PC-9 (cell line): ENCODE results near the gene HERC4. TPM values are rescaled to one million over a fixed set of nuclear protein-coding genes. Genes with fewer than 3 reads are reported as not detected.
"Not testable (repeated sequence)": the region's sequence is repeated elsewhere in the genome, so short reads cannot be mapped to it uniquely, and the experiment has no call there.

Experiments
- BruUV-seq: library from RNA; stranded (reverse); fragments of 400-500 nt; replicated peaks from 2 replicates; lab custom pipeline; 2021; lab: Mats Ljungman, UMichigan
- CTCF ChIA-PET: fragments of 300-600 bp; sonication (Branson Sonifier 250); formaldehyde crosslinking; loops from one replicate; lab custom pipeline; 2022; ENCODE audit warnings: antibody characterized with exemption; lab: Charles Lee
- POLR2A ChIA-PET: fragments of 300-600 bp; sonication (Branson Sonifier 250); formaldehyde crosslinking; loops from one replicate; lab custom pipeline; 2022; ENCODE audit warnings: antibody characterized with exemption; ENCODE audit not compliant: unreplicated experiment; lab: Charles Lee
- DNase-seq, 2 experiments: peaks; one replicate each; pipeline versions ENCODE4 v3.0.0 to v3.0.0-alpha.2; 2015 to 2022; ENCODE audit warnings: mixed read lengths in 1 of 2
- H2AFZ ChIP-seq: fragments of 200-600 bp; sonication (generic); 2 replicates; pipeline ENCODE4 v1.8.1; 2017; ENCODE audit warnings: antibody characterized with exemption
- H3F3A ChIP-seq: fragments of 200-600 bp; sonication (generic); 2 replicates; pipeline ENCODE4 v1.8.1; 2017; ENCODE audit warnings: antibody characterized with exemption, mild to moderate bottlenecking, low read depth; ENCODE audit not compliant: insufficient read depth
- H3K27ac ChIP-seq: fragments of 200-600 bp; sonication (generic); 2 replicates; pipeline ENCODE4 v1.6.1; 2016; ENCODE audit warnings: mixed run types
- H3K27me3 ChIP-seq: fragments of 200-600 bp; sonication (generic); 2 replicates; pipeline ENCODE4 v1.6.1; 2016; ENCODE audit warnings: low read depth, mixed run types; ENCODE audit not compliant: insufficient read depth
- H3K36me3 ChIP-seq: fragments of 200-600 bp; sonication (generic); 2 replicates; pipeline ENCODE4 v1.6.1; 2016; ENCODE audit warnings: low read depth, mixed run types
- H3K4me1 ChIP-seq: fragments of 200-600 bp; sonication (generic); replicated peaks from 2 replicates; pipeline ENCODE4 v1.6.1; 2016; ENCODE audit warnings: mixed run types; ENCODE audit not compliant: insufficient read depth
- H3K4me2 ChIP-seq: fragments of 200-600 bp; sonication (generic); 2 replicates; pipeline ENCODE4 v1.6.1; 2017; ENCODE audit warnings: mixed run types
- H3K4me3 ChIP-seq: fragments of 200-600 bp; sonication (generic); 2 replicates; pipeline ENCODE4 v1.6.1; 2016; ENCODE audit warnings: mixed run types
- H3K79me2 ChIP-seq: fragments of 200-600 bp; sonication (generic); 2 replicates; pipeline ENCODE4 v1.6.1; 2017; ENCODE audit warnings: low read depth, mixed run types
- H3K9me2 ChIP-seq: fragments of 200-600 bp; sonication (generic); 2 replicates; pipeline ENCODE4 v1.8.1; 2017; ENCODE audit warnings: mild to moderate bottlenecking; ENCODE audit not compliant: insufficient read depth
- H3K9me3 ChIP-seq: fragments of 200-600 bp; sonication (generic); 2 replicates; pipeline ENCODE4 v1.8.1; 2016; ENCODE audit warnings: low read depth; ENCODE audit not compliant: insufficient read depth
- H4K20me1 ChIP-seq: fragments of 200-600 bp; sonication (generic); 2 replicates; pipeline ENCODE4 v1.8.1; 2017; ENCODE audit not compliant: insufficient read depth
- CTCF ChIP-seq: fragments of 200-600 bp; sonication (generic); conservative IDR thresholded peaks from 2 replicates; pipeline ENCODE4 v1.6.1; 2017; ENCODE audit warnings: mixed run types, antibody characterized with exemption, mild to moderate bottlenecking, moderate library complexity
- EZH2 ChIP-seq: fragments of 200-600 bp; sonication (generic); IDR thresholded peaks from 2 replicates; pipeline ENCODE4 v1.8.0; 2017; ENCODE audit warnings: antibody characterized with exemption, low read depth
- intact Hi-C: fragments of 100-400 bp; cut with micrococcal nuclease; formaldehyde crosslinking; loops from one replicate; pipeline ENCODE4 v1.10.0; 2022; ENCODE audit not compliant: unreplicated experiment
- total RNA-seq: library from RNA; stranded (reverse); gene quantifications from 2 replicates; pipeline ENCODE4 v1.2.3, GENCODE V29; 2021

HERC4 gene
- total RNA-seq, 1 experiment from 2014 or later = 116 TPM

- no TSS peak for BruUV-seq
- TF ChIP-seq EZH2 (no peak), CTCF (no peak)
- Histone ChIP-seq H3K27me3 (no peaks in the 10 kb centered on the region), H3K79me2 (no peaks in the 10 kb centered on the region), H3F3A (peaks cover 45% of the 10 kb centered on the region), H3K27ac (no peak overlapping the region), H3K36me3 (peaks cover 35% of the 10 kb centered on the region), H3K9me3 (no peaks in the 10 kb centered on the region), H2AFZ (no peak overlapping the region), H3K4me2 (no peak overlapping the region), H3K4me1 (no peaks in the 10 kb centered on the region), H3K4me3 (no peak overlapping the region), H3K9me2 (no peaks in the 10 kb centered on the region), H4K20me1 (peaks cover 3% of the 10 kb centered on the region; the same call in 1 of the 2 replicates)
- ChIA-PET POLR2A (no interaction called here), CTCF (no interaction called here)
- intact Hi-C loops = no loop called here
- DNase-seq = no peak
These were observed 74.1 kb downstream of the HERC4 start for GRCh38 chr10:68001000-68001399.

- ChIA-PET CTCF (interaction anchor here (0.5 kb wide), 1 partner anchor 105 kb away, joined by 9 read pairs; no protein-coding TSS in a partner anchor), POLR2A (no interaction called here)
- intact Hi-C loops = no loop called here
- Histone ChIP-seq H2AFZ (no peak overlapping the region), H3F3A (peaks cover 19% of the 10 kb centered on the region), H3K27me3 (no peaks in the 10 kb centered on the region), H4K20me1 (no peaks in the 10 kb centered on the region), H3K79me2 (no peaks in the 10 kb centered on the region), H3K36me3 (peaks cover 54% of the 10 kb centered on the region), H3K4me2 (no peak overlapping the region), H3K27ac (no peak overlapping the region), H3K4me1 (no peaks in the 10 kb centered on the region), H3K9me3 (no peaks in the 10 kb centered on the region), H3K9me2 (no peaks in the 10 kb centered on the region), H3K4me3 (no peak overlapping the region)
- no peak for TF ChIP-seq EZH2
- TF ChIP-seq CTCF = no peak
- BruUV-seq = no TSS peak
- DNase-seq = no peak
These were observed 85.0 kb downstream of the HERC4 start for GRCh38 chr10:67990093-67990492.

- Histone ChIP-seq H3K4me2 (no peak overlapping the region), H3K79me2 (no peaks in the 10 kb centered on the region), H3K27me3 (no peaks in the 10 kb centered on the region), H3K4me3 (no peak overlapping the region), H3K4me1 (no peaks in the 10 kb centered on the region), H3F3A (peaks cover 19% of the 10 kb centered on the region), H3K27ac (no peak overlapping the region), H3K9me3 (no peaks in the 10 kb centered on the region), H3K36me3 (peaks cover 55% of the 10 kb centered on the region), H3K9me2 (no peaks in the 10 kb centered on the region), H4K20me1 (no peaks in the 10 kb centered on the region), H2AFZ (no peak overlapping the region)
- intact Hi-C loops = no loop called here
- BruUV-seq = no TSS peak
- no peak for DNase-seq
- POLR2A ChIA-PET = no interaction called here
- CTCF ChIA-PET = no interaction called here
- no peak for TF ChIP-seq CTCF
- no peak for TF ChIP-seq EZH2
These were observed 86.5 kb downstream of the HERC4 start for GRCh38 chr10:67988606-67989005.

- H3K27me3 ChIP-seq, H3K4me1 ChIP-seq, DNase-seq, H3K4me3 ChIP-seq, H2AFZ ChIP-seq, BruUV-seq, intact Hi-C loops, H3K27ac ChIP-seq, H3K4me2 ChIP-seq, H3K9me3 ChIP-seq, H4K20me1 ChIP-seq, H3K9me2 ChIP-seq, H3K79me2 ChIP-seq, POLR2A ChIA-PET, CTCF ChIA-PET: not testable (repeated sequence)
- peaks cover 46% of the 10 kb centered on the region for H3K36me3 ChIP-seq
- H3F3A ChIP-seq = peaks cover 34% of the 10 kb centered on the region; the same call in 1 of the 2 replicates
These were observed 92.5 kb downstream of the HERC4 start for GRCh38 chr10:67982603-67983002.
